ENCODE data around the gene NUMBL. TPM values are rescaled to one million over a fixed set of nuclear protein-coding genes. Genes with fewer than 3 reads are reported as not detected.

The NUMBL gene
- total RNA-seq, 1 experiment from 2014 or later = 14.5 TPM

GRCh38 chr19:40646743-40647254 lies 43.7 kb downstream of the NUMBL start:
- Histone ChIP-seq H3K9me3 (ENCODE audit: low read length) (no peaks in the 10 kb centered on the region), H2AFZ (ENCODE audit: low read length) (peak overlapping the region; percentile 83; the same call in 1 of the 2 replicates), H3K79me2 (ENCODE audit: low read length) (no peaks in the 10 kb centered on the region), H3K36me3 (ENCODE audit: low read depth, low read length) (no peaks in the 10 kb centered on the region), H4K20me1 (ENCODE audit: low read length) (no peaks in the 10 kb centered on the region), H3K27ac (ENCODE audit: low read length) (no peak overlapping the region), H3K9me2 (replicated peaks; ENCODE audit: low read length) (no peaks in the 10 kb centered on the region), H3K4me3 (ENCODE audit: low read length) (peak overlapping the region; percentile 68; the same call in 1 of the 2 replicates), H3K4me1 (ENCODE audit: insufficient read depth, low read length) (peaks cover 11% of the 10 kb centered on the region), H3K27me3 (ENCODE audit: low read length) (no peaks in the 10 kb centered on the region), H3K9ac (ENCODE audit: low read length) (no peak overlapping the region), H3F3A (ENCODE audit: low read length, unreplicated experiment) (no peaks in the 10 kb centered on the region), H3K4me2 (ENCODE audit: low read length) (peak overlapping the region; percentile 92)
- intact Hi-C loops (cut with micrococcal nuclease) = no loop called here
- no TSS peak for BruUV-seq (replicated peaks)
- ChIA-PET CTCF (interaction anchor here (0.7 to 0.9 kb wide), 2 partner anchors 16 to 42 kb away, joined by 3 to 4 read pairs; no protein-coding TSS in a partner anchor), POLR2A (ENCODE audit: unreplicated experiment) (no interaction called here)
- no peak for ATAC-seq
- TF ChIP-seq EZH2 (IDR thresholded peaks at IDR 0.05; ENCODE audit: low read length, unreplicated experiment) = no peak
- no peak for TF ChIP-seq EZH2phosphoT487 (IDR thresholded peaks at IDR 0.05; ENCODE audit: borderline replicate concordance, low read length)
- TF ChIP-seq CTCF (conservative IDR thresholded peaks at IDR 0.05; ENCODE audit: low read depth, low read length) = no peak
- peak; percentile 15 for DNase-seq

GRCh38 chr19:40642757-40643305 lies 47.6 kb downstream of the NUMBL start:
- H3K9ac ChIP-seq (ENCODE audit: low read length) = no peak overlapping the region
- TF ChIP-seq CTCF (conservative IDR thresholded peaks at IDR 0.05; ENCODE audit: low read depth, low read length) (no peak), EZH2phosphoT487 (IDR thresholded peaks at IDR 0.05; ENCODE audit: borderline replicate concordance, low read length) (no peak), EZH2 (IDR thresholded peaks at IDR 0.05; ENCODE audit: low read length, unreplicated experiment) (no peak)
- no peaks in the 10 kb centered on the region for H3K79me2 ChIP-seq (ENCODE audit: low read length)
- intact Hi-C loops (cut with micrococcal nuclease) = no loop called here
- H3K27me3 ChIP-seq (ENCODE audit: low read length) = no peaks in the 10 kb centered on the region
- no peak overlapping the region for H3K4me3 ChIP-seq (ENCODE audit: low read length)
- no peak overlapping the region for H3K4me2 ChIP-seq (ENCODE audit: low read length)
- no TSS peak for BruUV-seq (replicated peaks)
- no peaks in the 10 kb centered on the region for H4K20me1 ChIP-seq (ENCODE audit: low read length)
- H3K27ac ChIP-seq (ENCODE audit: low read length) = no peak overlapping the region
- no peaks in the 10 kb centered on the region for H3K9me3 ChIP-seq (ENCODE audit: low read length)
- H2AFZ ChIP-seq (ENCODE audit: low read length) = no peak overlapping the region
- ChIA-PET CTCF (no interaction called here), POLR2A (ENCODE audit: unreplicated experiment) (no interaction called here)
- no peaks in the 10 kb centered on the region for H3K9me2 ChIP-seq (replicated peaks; ENCODE audit: low read length)
- DNase-seq (no peak), ATAC-seq (no peak)
- H3F3A ChIP-seq (ENCODE audit: low read length, unreplicated experiment) = no peaks in the 10 kb centered on the region
- peaks cover 11% of the 10 kb centered on the region for H3K4me1 ChIP-seq (ENCODE audit: insufficient read depth, low read length)
- no peaks in the 10 kb centered on the region for H3K36me3 ChIP-seq (ENCODE audit: low read depth, low read length)

GRCh38 chr19:40642051-40642706 lies 48.3 kb downstream of the NUMBL start:
- Histone ChIP-seq H3K27ac (ENCODE audit: low read length) (no peak overlapping the region), H3K27me3 (ENCODE audit: low read length) (no peaks in the 10 kb centered on the region), H3K9me2 (replicated peaks; ENCODE audit: low read length) (no peaks in the 10 kb centered on the region), H3K4me2 (ENCODE audit: low read length) (no peak overlapping the region), H3K9me3 (ENCODE audit: low read length) (no peaks in the 10 kb centered on the region), H3K36me3 (ENCODE audit: low read depth, low read length) (no peaks in the 10 kb centered on the region), H3K4me1 (ENCODE audit: insufficient read depth, low read length) (peaks cover 11% of the 10 kb centered on the region), H2AFZ (ENCODE audit: low read length) (no peak overlapping the region), H4K20me1 (ENCODE audit: low read length) (no peaks in the 10 kb centered on the region), H3K79me2 (ENCODE audit: low read length) (no peaks in the 10 kb centered on the region), H3K9ac (ENCODE audit: low read length) (no peak overlapping the region), H3K4me3 (ENCODE audit: low read length) (no peak overlapping the region), H3F3A (ENCODE audit: low read length, unreplicated experiment) (no peaks in the 10 kb centered on the region)
- ChIA-PET CTCF (no interaction called here), POLR2A (ENCODE audit: unreplicated experiment) (no interaction called here)
- DNase-seq (no peak), ATAC-seq (no peak)
- no TSS peak for BruUV-seq (replicated peaks)
- TF ChIP-seq EZH2phosphoT487 (IDR thresholded peaks at IDR 0.05; ENCODE audit: borderline replicate concordance, low read length) = no peak
- TF ChIP-seq CTCF (conservative IDR thresholded peaks at IDR 0.05; ENCODE audit: low read depth, low read length) = no peak
- TF ChIP-seq EZH2 (IDR thresholded peaks at IDR 0.05; ENCODE audit: low read length, unreplicated experiment) = no peak
- intact Hi-C loops (cut with micrococcal nuclease) = no loop called here

Measured in PC-3 (cell line).